Renal cortical epithelial cell (primary cell): ENCODE data around the gene KRTAP10-5. TPM values are rescaled to one million over a fixed set of nuclear protein-coding genes. Genes with fewer than 3 reads are reported as not detected.
"Not testable (repeated sequence)": the region's sequence is repeated elsewhere in the genome, so short reads cannot be mapped to it uniquely, and the experiment has no call there.

Experiments used
- DNase-seq: peaks from one replicate; pipeline ENCODE4 v3.0.0-alpha.2; 2011; ENCODE audit warnings: low read depth
- total RNA-seq: library from RNA; depleted of rRNA; stranded (reverse); fragments of >200 nt; gene quantifications from 2 replicates; pipeline ENCODE4 v1.2.3, GENCODE V29; 2014

The KRTAP10-5 gene
- total RNA-seq, 1 donor from 2014 or later: not detected

GRCh38 chr21:44571844-44572782 is 8.3 kb downstream of the KRTAP10-5 start:
- no peak for DNase-seq

- no peak for DNase-seq
Measured at GRCh38 chr21:44571296-44571695, 9.1 kb downstream of the KRTAP10-5 start.

- DNase-seq: no peak
Measured at GRCh38 chr21:44569861-44570517, 10.4 kb downstream of the KRTAP10-5 start.

DNA sequence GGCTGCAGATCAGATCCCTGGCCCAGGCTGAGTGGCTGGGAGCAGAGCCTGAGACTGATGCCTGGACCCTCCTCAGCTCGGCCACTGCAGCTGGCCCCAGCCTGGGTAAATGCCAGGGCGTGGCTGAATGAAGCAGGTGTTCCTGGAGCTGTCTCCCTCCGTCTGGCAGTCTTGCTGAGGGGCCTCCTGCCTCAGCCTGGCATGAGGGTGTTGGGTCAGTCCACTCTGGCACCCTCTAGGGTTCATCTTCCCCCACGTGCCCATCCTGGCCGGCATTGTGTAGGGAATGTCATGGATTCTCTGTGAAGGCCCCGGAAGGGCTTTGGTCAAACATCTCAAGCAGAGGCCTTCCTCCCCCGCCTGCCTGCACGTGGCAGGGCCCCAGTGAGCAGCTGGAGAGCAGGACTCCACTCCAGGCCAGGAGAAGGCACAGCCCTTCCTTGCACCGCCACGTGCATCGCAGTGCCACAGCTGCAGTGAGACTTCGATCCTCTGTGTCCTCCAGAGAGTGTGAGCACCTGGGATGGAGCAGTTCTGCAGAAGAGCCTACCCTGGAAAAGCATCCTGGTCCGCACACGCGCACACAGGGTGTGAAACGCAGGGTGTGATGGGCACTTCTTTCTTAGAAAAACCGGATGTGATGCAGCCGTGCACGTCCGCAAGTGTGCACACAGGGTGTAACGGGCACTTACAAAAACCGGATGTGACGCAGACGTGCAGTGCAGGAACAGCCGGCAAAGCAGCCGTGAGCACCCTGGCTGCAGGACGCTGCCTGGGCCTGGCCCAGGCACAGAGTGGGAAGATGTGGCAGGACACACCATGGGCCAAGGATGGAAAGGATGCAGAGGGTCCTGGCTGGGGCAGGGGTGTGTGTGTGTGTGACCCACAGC is 11.5 kb downstream of the KRTAP10-5 start:
- no peak for DNase-seq

GRCh38 chr21:44568261-44568660 is 12.1 kb downstream of the KRTAP10-5 start:
- no peak for DNase-seq

- no peak for DNase-seq
Measured at GRCh38 chr21:44567481-44568171, 12.8 kb downstream of the KRTAP10-5 start.

DNA sequence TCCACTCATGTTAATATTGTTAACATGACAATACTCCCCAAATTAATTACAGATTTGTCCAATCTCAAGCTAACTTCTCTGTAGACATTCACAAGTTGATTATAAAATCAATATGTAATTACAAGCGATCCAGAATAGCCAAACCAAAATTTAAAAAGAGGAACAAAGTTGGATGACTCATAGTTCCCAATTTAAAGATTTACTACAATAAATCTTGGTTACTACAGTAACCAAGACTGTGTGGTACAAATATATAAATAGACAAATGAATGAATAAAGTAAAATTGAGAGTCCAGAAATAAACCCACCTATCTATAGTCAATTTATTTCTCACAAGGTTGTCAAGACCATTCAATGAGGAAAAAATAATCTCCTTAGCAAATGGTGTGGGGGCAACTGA is 14.0 kb downstream of the KRTAP10-5 start:
- DNase-seq: no peak

DNA sequence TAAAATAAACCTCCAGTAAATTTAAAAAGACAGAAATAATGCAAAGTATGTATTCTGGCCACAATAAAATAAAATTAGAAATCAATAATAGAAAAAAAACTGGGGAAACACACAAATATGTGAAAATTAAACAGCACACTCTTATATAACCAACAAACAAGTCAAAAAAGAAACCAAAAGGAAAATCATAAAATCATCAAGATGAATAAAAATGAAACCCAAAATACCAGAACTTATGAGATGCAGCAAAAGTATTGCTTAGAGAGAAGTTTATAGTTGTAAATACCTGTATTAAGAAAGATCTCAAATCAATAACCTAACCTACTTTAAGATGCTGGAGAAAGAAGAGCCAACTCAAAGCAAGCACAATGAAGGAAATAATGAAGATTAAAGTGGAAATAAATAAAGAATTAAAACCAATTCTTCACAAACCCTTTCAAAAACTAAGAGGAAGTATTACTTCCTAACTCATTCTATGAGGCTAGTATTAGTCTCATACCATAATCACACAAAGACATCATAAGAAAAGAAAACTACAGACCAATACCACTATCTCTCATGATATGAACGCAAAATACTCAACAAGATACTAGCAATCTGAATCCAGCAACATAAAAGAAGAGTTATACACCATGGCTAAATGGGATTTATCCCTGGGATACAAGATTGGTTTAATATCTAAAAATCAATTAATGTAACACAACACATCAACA is 15.4 kb downstream of the KRTAP10-5 start:
- no peak for DNase-seq

DNA sequence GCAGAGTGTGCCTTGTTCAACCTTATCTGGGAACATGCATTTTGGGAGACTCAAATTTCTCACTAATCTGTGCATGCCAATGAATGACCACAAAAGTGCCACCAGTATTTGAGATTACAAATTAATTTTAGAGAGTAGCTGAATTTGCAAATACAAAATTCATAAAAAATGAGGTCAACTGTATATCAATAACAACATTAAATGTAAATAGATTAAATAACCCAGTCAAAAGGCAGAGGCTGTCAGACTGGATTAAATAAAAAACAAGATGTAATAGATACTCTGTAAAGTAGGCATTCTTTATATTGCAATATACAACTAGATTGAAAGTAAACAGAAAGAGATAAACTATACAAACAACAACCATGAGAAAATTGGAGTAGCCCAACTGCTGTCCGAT is 16.3 kb downstream of the KRTAP10-5 start:
- DNase-seq: no peak

- no peak for DNase-seq
Measured at GRCh38 chr21:44558695-44559094, 21.7 kb downstream of the KRTAP10-5 start, which contains the start of gene KRTAP10-3. Gene KRTAP10-3, minus strand, starts transcription at chr21:44558795. Its CDS starts 80 bp downstream, at chr21:44558715.

DNA sequence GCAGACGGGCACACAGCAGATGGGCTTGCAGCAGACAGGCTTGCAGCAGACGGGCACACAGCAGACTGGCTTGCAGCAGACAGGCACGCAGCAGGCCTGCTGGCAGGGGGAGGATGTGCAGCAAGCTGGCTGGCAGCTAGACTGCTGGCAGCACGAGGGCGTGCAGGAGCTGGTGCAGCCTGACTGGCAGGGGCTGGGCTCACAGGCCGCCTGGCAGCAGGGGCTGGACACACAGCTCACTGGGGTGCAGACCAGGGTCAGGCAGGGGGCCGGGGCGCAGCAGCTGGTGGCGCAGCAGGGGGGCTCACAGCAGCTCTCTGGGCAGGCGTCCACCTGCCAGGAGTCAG is 22.1 kb downstream of the KRTAP10-5 start:
- DNase-seq: not testable (repeated sequence)

GRCh38 chr21:44557491-44558328 is 22.7 kb downstream of the KRTAP10-5 start:
- DNase-seq: no peak

DNA sequence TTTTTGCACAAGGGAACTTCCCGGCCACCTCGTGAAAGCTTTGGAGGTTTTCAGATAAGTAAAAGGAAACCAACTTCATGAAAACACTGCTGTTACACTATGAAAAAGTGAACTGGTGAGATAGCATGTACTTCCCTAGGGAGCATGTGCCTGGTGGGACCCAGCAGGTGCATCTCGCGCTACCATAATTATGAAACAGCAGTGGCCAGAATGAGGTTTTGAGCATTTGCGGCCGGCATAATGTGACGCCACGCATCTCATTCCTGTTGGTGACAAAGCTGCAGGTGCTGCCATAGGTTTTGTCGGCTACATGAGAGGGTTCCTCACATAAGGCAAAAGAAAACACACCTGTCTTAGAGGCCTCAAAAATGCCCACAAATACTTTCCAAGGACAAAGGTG is 23.5 kb downstream of the KRTAP10-5 start:
- DNase-seq: no peak

- no peak for DNase-seq
Measured at GRCh38 chr21:44555200-44555875, 25.1 kb downstream of the KRTAP10-5 start.

DNA sequence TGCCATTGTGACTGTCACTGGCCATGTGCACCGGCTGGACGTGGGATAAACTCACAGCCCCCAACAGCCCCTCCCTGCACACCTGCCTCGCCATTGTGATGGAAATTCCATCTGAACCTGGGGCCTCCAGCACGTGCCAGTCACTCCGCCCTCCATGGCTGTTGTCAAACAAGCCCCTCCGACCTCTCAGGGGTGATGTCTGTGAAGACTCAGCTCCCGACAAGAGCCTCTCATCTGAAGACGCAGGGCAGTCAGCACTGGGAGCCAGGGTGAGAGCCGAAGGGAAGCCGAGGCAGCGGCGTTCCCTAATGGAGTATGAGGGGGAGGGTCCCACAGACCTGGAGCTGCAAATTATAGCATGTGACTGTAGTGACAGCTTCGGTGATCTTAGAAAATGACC is 27.7 kb downstream of the KRTAP10-5 start:
- no peak for DNase-seq

DNA sequence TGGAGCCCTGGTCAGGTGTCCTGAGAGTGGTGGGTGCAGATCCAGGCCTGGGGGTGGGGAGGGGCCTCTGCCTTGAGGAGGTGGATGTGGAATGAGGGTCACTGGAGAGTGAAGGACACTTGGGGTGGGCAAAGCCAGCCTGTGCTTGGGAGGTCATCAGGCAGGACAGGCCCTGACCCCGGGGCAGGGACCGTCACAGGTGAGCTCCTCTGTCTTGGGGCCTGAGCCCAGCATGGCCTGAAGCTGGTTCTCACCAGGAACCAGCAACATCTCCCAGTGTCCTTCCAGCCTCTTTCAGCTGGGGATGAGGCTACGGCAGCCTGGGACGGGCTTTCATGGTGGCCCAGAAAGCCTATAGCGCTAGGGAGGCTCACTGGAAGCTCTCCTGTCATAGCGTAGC is 28.3 kb downstream of the KRTAP10-5 start:
- DNase-seq: no peak

DNA sequence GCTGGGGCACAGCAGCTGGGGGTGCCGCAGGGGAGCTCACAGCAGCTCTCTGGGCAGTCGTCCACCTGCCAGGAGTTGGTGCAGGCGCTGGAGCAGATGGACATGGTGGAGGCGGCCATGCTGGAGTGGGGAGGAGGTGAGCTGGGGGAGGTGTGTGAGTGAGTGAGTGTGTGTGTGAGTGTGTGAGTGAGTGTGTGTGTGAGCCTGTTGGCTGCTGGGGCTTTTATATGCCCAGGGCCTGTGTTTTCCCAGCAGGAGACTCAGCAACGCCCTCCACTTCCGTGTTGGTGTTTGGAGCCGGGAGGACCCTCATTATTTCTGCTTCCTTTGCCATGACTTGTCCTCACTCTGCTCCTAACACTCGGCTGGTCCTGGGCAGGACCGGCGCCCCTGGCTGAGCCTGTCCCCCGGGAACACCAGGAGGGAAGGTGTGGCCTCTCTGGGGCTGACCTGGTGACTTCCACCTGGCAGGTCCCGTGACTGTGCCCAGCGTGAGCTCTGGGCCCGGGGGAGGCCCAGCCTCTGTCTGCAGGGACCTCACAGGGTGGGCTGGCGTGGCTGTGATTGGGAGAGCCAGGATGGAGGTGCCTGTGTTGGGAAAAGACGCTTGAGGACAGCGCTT is 29.0 kb downstream of the KRTAP10-5 start, which contains the start of gene KRTAP10-2:
Gene KRTAP10-2 (minus strand): TSS at position 166 of the 622 bp plus-strand sequence. CDS start 47 bp downstream, at position 119.
- DNase-seq: no peak

GRCh38 chr21:44550807-44551206 is 29.6 kb downstream of the KRTAP10-5 start:
- DNase-seq: no peak

DNA sequence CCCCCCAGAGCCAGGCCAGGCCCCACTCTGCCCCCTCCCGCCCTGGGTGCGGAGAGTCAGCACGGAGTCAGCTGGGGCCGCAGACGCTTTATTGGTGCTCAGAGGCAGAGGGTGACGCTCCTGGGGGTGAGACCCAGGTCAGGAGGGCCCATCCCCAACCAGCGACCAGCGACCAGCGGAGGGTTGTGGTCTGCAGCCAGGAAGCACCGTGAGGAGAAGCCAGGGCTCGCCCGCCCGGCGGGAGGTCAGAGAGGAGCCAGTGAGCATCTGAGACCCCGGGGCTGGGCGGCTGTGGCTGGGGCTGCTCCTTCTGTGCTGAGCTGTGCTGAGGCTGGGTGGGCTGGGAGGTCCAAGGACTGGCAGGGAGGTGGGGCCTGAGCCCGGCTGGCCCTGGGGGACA is 30.1 kb downstream of the KRTAP10-5 start:
- DNase-seq: not testable (repeated sequence)
